ENCODE results near the gene BASP1. TPM values are rescaled to one million over a fixed set of nuclear protein-coding genes. Genes with fewer than 3 reads are reported as not detected.

BASP1 gene
- polyA plus RNA-seq, 1 of the 3 experiments (the other 2 are of a cell fraction), result 107 TPM

DNA sequence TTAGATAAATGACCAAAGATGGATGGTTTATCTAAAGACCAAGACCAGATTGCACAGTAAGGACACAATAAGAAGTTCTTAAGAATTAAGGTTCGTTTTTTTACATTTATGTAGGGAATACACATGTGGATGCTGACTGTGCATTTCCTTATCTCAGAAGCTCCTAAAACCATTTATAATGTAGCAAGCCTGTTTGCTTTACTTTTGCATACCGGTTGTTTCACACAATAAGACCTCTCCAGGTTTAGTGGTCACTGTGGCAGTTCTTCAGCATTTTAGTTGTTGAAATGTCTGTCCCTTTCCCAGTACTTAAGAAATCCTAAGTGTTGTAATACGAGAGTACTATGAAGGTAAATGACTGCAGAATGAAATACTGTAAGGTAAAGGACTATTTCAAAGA lies 43.6 kb downstream of the BASP1 start:
- no peak for TF ChIP-seq ELF1 (IDR thresholded peaks at IDR 0.05)
- TF ChIP-seq GATA2 (CRISPR knock-in tag; IDR thresholded peaks at IDR 0.05), result no peak
- TF ChIP-seq RCOR1 (IDR thresholded peaks at IDR 0.05; ENCODE audit: low read length), result no peak
- TF ChIP-seq, protein P1, sequence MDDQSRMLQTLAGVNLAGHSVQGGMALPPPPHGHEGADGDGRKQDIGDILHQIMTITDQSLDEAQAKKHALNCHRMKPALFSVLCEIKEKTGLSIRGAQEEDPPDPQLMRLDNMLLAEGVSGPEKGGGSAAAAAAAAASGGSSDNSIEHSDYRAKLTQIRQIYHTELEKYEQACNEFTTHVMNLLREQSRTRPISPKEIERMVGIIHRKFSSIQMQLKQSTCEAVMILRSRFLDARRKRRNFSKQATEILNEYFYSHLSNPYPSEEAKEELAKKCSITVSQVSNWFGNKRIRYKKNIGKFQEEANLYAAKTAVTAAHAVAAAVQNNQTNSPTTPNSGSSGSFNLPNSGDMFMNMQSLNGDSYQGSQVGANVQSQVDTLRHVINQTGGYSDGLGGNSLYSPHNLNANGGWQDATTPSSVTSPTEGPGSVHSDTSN (IDR thresholded peaks at IDR 0.05), result no peak
- no peak for TF ChIP-seq JUND (IDR thresholded peaks at IDR 0.05)
- no peak for TF ChIP-seq TAF1 (IDR thresholded peaks at IDR 0.05; ENCODE audit: borderline replicate concordance, low read depth, low read length)
- no peak for TF ChIP-seq USF1 (IDR thresholded peaks at IDR 0.05; ENCODE audit: borderline replicate concordance, low read depth)
- TF ChIP-seq GABPA (IDR thresholded peaks at IDR 0.05; ENCODE audit: low read depth), result no peak
- WGBS (ENCODE audit: low lambda C conversion rate), result 92% methylated on average over 3 of the region's 3 CpGs
- H3K27ac ChIP-seq (ENCODE audit: low read depth in 2 of 2, low read length in 1 of 2), result no peak overlapping the region
- H3K9me2 ChIP-seq, result no peaks in the 10 kb centered on the region
- ChIA-PET CTCF (interaction anchor here (0.7 kb wide), 1 partner anchor 1474 kb away, joined by 3 read pairs; no protein-coding TSS in a partner anchor), POLR2A (no interaction called here)
- no peak overlapping the region for H2AFZ ChIP-seq (ENCODE audit: low read depth)
- no peaks in the 10 kb centered on the region for H3K27me3 ChIP-seq (ENCODE audit: insufficient read depth)
- no peak overlapping the region for H3K4me2 ChIP-seq
- peaks cover 3% of the 10 kb centered on the region for H3F3A ChIP-seq (replicated peaks; ENCODE audit: insufficient read depth)
- no peak overlapping the region for H3K9ac ChIP-seq
- no peak for DNase-seq
- H3K9me3 ChIP-seq, result no peaks in the 10 kb centered on the region
- no peaks in the 10 kb centered on the region for H4K20me1 ChIP-seq (ENCODE audit: insufficient read depth)
- no peak overlapping the region for H3K4me3 ChIP-seq (ENCODE audit: low read depth in 2 of 2, low read length in 1 of 2)
- H3K36me3 ChIP-seq (replicated peaks in 1 of 2; ENCODE audit: control insufficient read depth in 1 of 2, insufficient read depth in 2 of 2, low read length in 1 of 2), result peaks cover 0 to 5% of the 10 kb centered on the region in 2 experiments
- peaks cover 0 to 11% of the 10 kb centered on the region in 2 experiments; a peak in 1 of 4 replicates for H3K4me1 ChIP-seq (ENCODE audit: control insufficient read depth in 1 of 2, insufficient read depth in 2 of 2, low read depth in 1 of 2, low read length in 1 of 2)
- peaks cover 94% of the 10 kb centered on the region; the same call in 1 of the 2 replicates for H3K79me2 ChIP-seq (ENCODE audit: insufficient read depth)

DNA sequence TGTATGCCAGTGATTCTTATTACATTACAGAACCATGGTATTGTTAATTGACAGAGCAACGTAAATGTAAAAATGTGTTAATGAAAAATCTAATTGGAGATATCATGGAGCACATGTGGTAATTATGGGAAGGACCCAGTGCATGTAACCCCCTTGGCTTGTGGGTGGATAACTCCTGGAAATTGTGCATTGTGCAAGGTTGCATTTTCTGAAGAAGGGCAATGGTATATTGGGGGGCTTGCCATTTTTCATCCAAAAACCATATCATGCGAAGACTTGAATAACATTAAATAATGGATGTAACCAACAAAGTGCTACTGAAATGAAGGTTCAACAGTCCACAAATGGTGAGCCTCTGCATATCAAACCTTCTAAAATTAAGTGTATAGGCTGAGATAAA lies 47.6 kb downstream of the BASP1 start:
- Histone ChIP-seq H3K9me3 (no peaks in the 10 kb centered on the region), H3F3A (replicated peaks; ENCODE audit: insufficient read depth) (peaks cover 3% of the 10 kb centered on the region), H3K9me2 (no peaks in the 10 kb centered on the region), H3K79me2 (ENCODE audit: insufficient read depth) (peaks cover 89% of the 10 kb centered on the region; the same call in 1 of the 2 replicates), H3K27ac (ENCODE audit: low read depth in 2 of 2, low read length in 1 of 2) (no peak overlapping the region), H3K36me3 (replicated peaks in 1 of 2; ENCODE audit: control insufficient read depth in 1 of 2, insufficient read depth in 2 of 2, low read length in 1 of 2) (peaks cover 0 to 5% of the 10 kb centered on the region in 2 experiments), H3K27me3 (ENCODE audit: insufficient read depth) (no peaks in the 10 kb centered on the region), H2AFZ (ENCODE audit: low read depth) (no peak overlapping the region), H3K9ac (no peak overlapping the region), H4K20me1 (ENCODE audit: insufficient read depth) (no peaks in the 10 kb centered on the region; the same call in 1 of the 2 replicates), H3K4me1 (ENCODE audit: control insufficient read depth in 1 of 2, insufficient read depth in 2 of 2, low read depth in 1 of 2, low read length in 1 of 2) (no peaks in the 10 kb centered on the region), H3K4me3 (ENCODE audit: low read depth in 2 of 2, low read length in 1 of 2) (no peak overlapping the region), H3K4me2 (no peak overlapping the region)
- TF ChIP-seq, protein P1 (IDR thresholded peaks at IDR 0.05), result no peak
- TF ChIP-seq MAX (IDR thresholded peaks at IDR 0.05; ENCODE audit: low read depth) (no peak), CHD2 (IDR thresholded peaks at IDR 0.05; ENCODE audit: low read length, partially characterized antibody) (no peak), RFX5 (IDR thresholded peaks at IDR 0.05; ENCODE audit: low read length) (no peak), FOSL2 (IDR thresholded peaks at IDR 0.05; ENCODE audit: borderline replicate concordance, low read depth) (no peak), TAF1 (IDR thresholded peaks at IDR 0.05; ENCODE audit: borderline replicate concordance, low read depth, low read length) (no peak), EP300 (IDR thresholded peaks at IDR 0.05; ENCODE audit: borderline replicate concordance in 1 of 2, low read depth in 1 of 2, low read length in 1 of 2) (no peak)
- no peak for DNase-seq
- POLR2A ChIA-PET, result no interaction called here
- 99% methylated on average over 2 of the region's 2 CpGs for WGBS (ENCODE audit: low lambda C conversion rate)
- CTCF ChIA-PET, result no interaction called here
